Dedifferentiated amniotic fluid mesenchymal stem cell (primary cell): Measurements from ENCODE around the gene TELO2.

ENCODE experiments used
- DNase-seq: peaks from one replicate; pipeline ENCODE4 v3.0.0-alpha.2; 2016; ENCODE audit errors: extremely low spot score

The TELO2 gene

DNA sequence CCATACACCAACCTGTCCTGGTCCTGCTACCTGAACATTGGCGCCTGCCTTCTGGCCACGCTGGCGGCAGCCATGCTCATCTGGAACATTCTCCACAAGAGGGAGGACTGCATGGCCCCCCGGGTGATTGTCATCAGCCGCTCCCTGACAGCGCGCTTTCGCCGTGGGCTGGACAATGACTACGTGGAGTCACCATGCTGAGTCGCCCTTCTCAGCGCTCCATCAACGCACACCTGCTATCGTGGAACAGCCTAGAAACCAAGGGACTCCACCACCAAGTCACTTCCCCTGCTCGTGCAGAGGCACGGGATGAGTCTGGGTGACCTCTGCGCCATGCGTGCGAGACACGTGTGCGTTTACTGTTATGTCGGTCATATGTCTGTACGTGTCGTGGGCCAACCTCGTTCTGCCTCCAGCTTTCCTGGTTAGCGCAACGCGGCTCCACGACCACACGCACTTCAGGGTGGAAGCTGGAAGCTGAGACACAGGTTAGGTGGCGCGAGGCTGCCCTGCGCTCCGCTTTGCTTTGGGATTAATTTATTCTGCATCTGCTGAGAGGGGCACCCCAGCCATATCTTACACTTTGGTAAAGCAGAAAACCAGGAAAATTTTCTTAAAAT, 61.8 kb downstream of the TELO2 start:
- no peak for DNase-seq

DNA sequence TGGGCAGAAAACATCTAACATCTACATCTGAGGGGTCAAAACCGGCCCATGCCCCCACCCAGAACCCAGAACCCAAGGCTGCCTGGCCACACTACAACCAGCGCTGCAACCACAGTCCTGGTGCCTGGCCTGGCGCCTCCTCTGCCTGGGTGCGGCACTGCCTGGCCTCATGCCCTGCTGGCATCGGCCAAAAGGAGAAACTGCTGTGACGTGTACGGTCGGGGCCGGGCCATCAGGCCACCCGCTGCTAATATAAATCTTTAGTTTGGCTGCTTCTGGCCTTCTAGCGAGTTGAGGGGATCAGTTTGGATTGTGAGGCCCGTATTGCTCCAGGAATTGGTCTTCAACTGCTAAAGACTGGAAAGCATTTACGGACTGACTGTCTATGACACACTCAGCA, 63.1 kb downstream of the TELO2 start:
- DNase-seq, result no peak

GRCh38 chr16:1557074-1557473, 63.9 kb downstream of the TELO2 start:
- no peak for DNase-seq

GRCh38 chr16:1557576-1557975, 64.4 kb downstream of the TELO2 start:
- no peak for DNase-seq

DNA sequence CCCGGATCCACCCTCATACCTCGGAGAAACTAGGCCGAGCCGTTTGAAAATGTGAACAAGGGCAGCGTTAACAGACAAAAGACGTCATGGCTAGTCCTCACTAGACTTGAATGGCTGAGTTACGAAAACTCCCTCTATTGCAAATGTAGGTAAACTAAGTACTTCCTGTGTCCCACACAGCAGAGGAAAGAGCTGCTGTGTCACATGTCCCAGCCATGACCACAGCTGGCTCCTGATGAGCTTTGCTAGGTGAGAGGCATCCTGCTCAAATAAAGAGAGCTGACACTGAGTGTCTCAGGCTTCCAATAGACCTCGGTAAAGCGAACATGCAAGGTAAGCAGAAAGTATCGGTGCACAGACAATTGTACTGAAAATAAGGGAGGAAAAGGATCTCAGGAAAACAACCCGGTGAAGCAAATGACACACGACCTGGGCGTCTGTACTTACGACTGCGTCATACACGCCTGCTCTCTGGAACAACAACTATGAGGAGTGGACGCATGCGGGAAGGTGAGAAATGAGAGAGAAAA, 66.4 kb downstream of the TELO2 start:
- no peak for DNase-seq
